WTC11 (cell line): ENCODE measurements around the gene SAMD10. TPM values are rescaled to one million over a fixed set of nuclear protein-coding genes. Genes with fewer than 3 reads are reported as not detected.

ENCODE experiments used
- ATAC-seq: fragments of 200-7000 bp; cut with Tn5 transposase; 2 replicates; pipeline ENCODE4 v1.10.0; 2021; ENCODE audit warnings: mild to moderate bottlenecking, moderate library complexity
- CTCF ChIA-PET: fragments of 300-600 bp; sonication (Branson Sonifier 250); formaldehyde crosslinking; loops from one replicate; lab custom pipeline; 2021; ENCODE audit warnings: antibody characterized with exemption; lab: Charles Lee
- POLR2A ChIA-PET: fragments of 350-600 bp; sonication (Branson Sonifier 250); formaldehyde crosslinking; loops from one replicate; lab custom pipeline; 2021; ENCODE audit warnings: antibody characterized with exemption; lab: Charles Lee
- DNase-seq: peaks from one replicate; pipeline ENCODE4 v3.0.0; 2021; ENCODE audit warnings: low spot score
- H3K27ac Mint-ChIP-seq: 2 replicates; pipeline ENCODE4 v1.8.0; 2021; ENCODE audit warnings: mixed read lengths
- H3K27me3 Mint-ChIP-seq: 2 replicates; pipeline ENCODE4 v1.8.0; 2021; ENCODE audit warnings: low read depth, mild to moderate bottlenecking, moderate library complexity, mixed read lengths
- H3K36me3 Mint-ChIP-seq: 2 replicates; pipeline ENCODE4 v1.8.0; 2021; ENCODE audit warnings: mixed read lengths
- H3K4me1 Mint-ChIP-seq: 2 replicates; pipeline ENCODE4 v1.8.0; 2022; ENCODE audit warnings: mixed read lengths
- H3K4me3 Mint-ChIP-seq: 2 replicates; pipeline ENCODE4 v1.8.0; 2021; ENCODE audit warnings: mild to moderate bottlenecking, moderate library complexity, mixed read lengths
- H3K9me3 Mint-ChIP-seq: 2 replicates; pipeline ENCODE4 v1.8.0; 2021; ENCODE audit warnings: mixed read lengths
- CREM ChIP-seq: sonication (generic); formaldehyde crosslinking; IDR thresholded peaks from 2 replicates; pipeline ENCODE4 v1.8.1; 2022; ENCODE audit warnings: mild to moderate bottlenecking, missing genetic modification reagents, moderate library complexity
- E2F1 ChIP-seq: sonication (generic); formaldehyde crosslinking; IDR thresholded peaks from 2 replicates; pipeline ENCODE4 v1.8.0; 2022; ENCODE audit warnings: mild to moderate bottlenecking, missing genetic modification reagents
- EMX1 ChIP-seq: fragments of 250-450 bp; sonication (Bioruptor Pico); IDR thresholded peaks from 2 replicates; pipeline ENCODE4 v1.8.0; 2021; ENCODE audit warnings: mild to moderate bottlenecking
- GABPB1 ChIP-seq: sonication (generic); formaldehyde crosslinking; IDR thresholded peaks from 2 replicates; pipeline ENCODE4 v1.8.1; 2023; ENCODE audit warnings: mild to moderate bottlenecking, missing genetic modification reagents
- GTF2I ChIP-seq: fragments of 250-450 bp; sonication (Bioruptor Pico); conservative IDR thresholded peaks from 2 replicates; pipeline ENCODE4 v1.4.0; 2021; ENCODE audit warnings: mild to moderate bottlenecking
- IRF2 ChIP-seq: sonication (generic); formaldehyde crosslinking; IDR thresholded peaks from 2 replicates; pipeline ENCODE4 v1.8.0; 2022; ENCODE audit warnings: low read depth, missing genetic modification reagents, borderline replicate concordance
- OVOL2 ChIP-seq: fragments of 250-450 bp; sonication (Bioruptor Pico); IDR thresholded peaks from 2 replicates; pipeline ENCODE4 v1.9.0; 2021; ENCODE audit warnings: mild to moderate bottlenecking, borderline replicate concordance
- RELA ChIP-seq: sonication (generic); formaldehyde crosslinking; IDR thresholded peaks from 2 replicates; pipeline ENCODE4 v1.8.1; 2022; ENCODE audit warnings: missing genetic modification reagents, mild to moderate bottlenecking, borderline replicate concordance
- SP1 ChIP-seq: sonication (generic); formaldehyde crosslinking; conservative IDR thresholded peaks from 2 replicates; pipeline ENCODE4 v1.8.1; 2022; ENCODE audit warnings: missing genetic modification reagents
- ZNF232 ChIP-seq: sonication (generic); formaldehyde crosslinking; IDR thresholded peaks from 2 replicates; pipeline ENCODE4 v1.8.0; 2022; ENCODE audit warnings: mild to moderate bottlenecking, missing genetic modification reagents
- ZNF317 ChIP-seq: sonication (generic); formaldehyde crosslinking; IDR thresholded peaks from 2 replicates; pipeline ENCODE4 v1.8.1; 2023; ENCODE audit warnings: low read depth, mild to moderate bottlenecking, moderate library complexity, missing genetic modification reagents, borderline replicate concordance
- ZNF425 ChIP-seq: fragments of 250-450 bp; sonication (Bioruptor Pico); conservative IDR thresholded peaks from 2 replicates; pipeline ENCODE4 v1.9.0; 2021; ENCODE audit warnings: mild to moderate bottlenecking
- ZNF532 ChIP-seq: fragments of 250-450 bp; sonication (Bioruptor Pico); IDR thresholded peaks from 2 replicates; pipeline ENCODE4 v1.9.0; 2021; ENCODE audit warnings: mild to moderate bottlenecking, borderline replicate concordance
- total RNA-seq: library from RNA; stranded (reverse); gene quantifications from 3 replicates; pipeline ENCODE4 v1.2.3, GENCODE V29; 2021
- TF ChIP-seq, protein P1 (sequence below): fragments of 250-450 bp; sonication (Bioruptor Pico); IDR thresholded peaks from 2 replicates; pipeline ENCODE4 v1.8.0; 2021; ENCODE audit warnings: mild to moderate bottlenecking
- TF ChIP-seq, protein P2 (sequence below): fragments of 250-450 bp; sonication (Bioruptor Pico); IDR thresholded peaks from 2 replicates; pipeline ENCODE4 v1.9.0; 2021; ENCODE audit warnings: moderate library complexity, mild to moderate bottlenecking, inconsistent platforms, borderline replicate concordance
- TF ChIP-seq, protein P3 (sequence below): sonication (generic); formaldehyde crosslinking; IDR thresholded peaks from 2 replicates; pipeline ENCODE4 v1.8.1; 2023; ENCODE audit warnings: mild to moderate bottlenecking, missing genetic modification reagents, borderline replicate concordance
- TF ChIP-seq, protein P4 (sequence below): sonication (generic); formaldehyde crosslinking; IDR thresholded peaks from 2 replicates; pipeline ENCODE4 v1.8.0; 2022; ENCODE audit warnings: mild to moderate bottlenecking, missing genetic modification reagents

The SAMD10 gene
- total RNA-seq, 1 experiment from 2014 or later: 6.2 TPM

- Mint-ChIP-seq H3K4me3 (peak overlapping the region; percentile 76), H3K36me3 (peaks cover 3% of the 10 kb centered on the region), H3K4me1 (peaks cover 31% of the 10 kb centered on the region), H3K27me3 (peaks cover 12% of the 10 kb centered on the region), H3K27ac (no peak overlapping the region), H3K9me3 (no peaks in the 10 kb centered on the region)
- CTCF ChIA-PET: no interaction called here
- DNase-seq: no peak
- POLR2A ChIA-PET: no interaction called here
- no peak for ATAC-seq
- TF ChIP-seq, protein P1, sequence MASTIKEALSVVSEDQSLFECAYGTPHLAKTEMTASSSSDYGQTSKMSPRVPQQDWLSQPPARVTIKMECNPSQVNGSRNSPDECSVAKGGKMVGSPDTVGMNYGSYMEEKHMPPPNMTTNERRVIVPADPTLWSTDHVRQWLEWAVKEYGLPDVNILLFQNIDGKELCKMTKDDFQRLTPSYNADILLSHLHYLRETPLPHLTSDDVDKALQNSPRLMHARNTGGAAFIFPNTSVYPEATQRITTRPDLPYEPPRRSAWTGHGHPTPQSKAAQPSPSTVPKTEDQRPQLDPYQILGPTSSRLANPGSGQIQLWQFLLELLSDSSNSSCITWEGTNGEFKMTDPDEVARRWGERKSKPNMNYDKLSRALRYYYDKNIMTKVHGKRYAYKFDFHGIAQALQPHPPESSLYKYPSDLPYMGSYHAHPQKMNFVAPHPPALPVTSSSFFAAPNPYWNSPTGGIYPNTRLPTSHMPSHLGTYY (CRISPR knock-in tag): no peak
- peak; percentile 61; the same call in 1 of the 2 replicates for TF ChIP-seq GABPB1 (CRISPR knock-in tag)
These were observed 1.6 kb downstream of the SAMD10 start for GRCh38 chr20:63977739-63978276.

- CTCF ChIA-PET: no interaction called here
- DNase-seq (no peak), ATAC-seq (no peak)
- Mint-ChIP-seq H3K27ac (no peak overlapping the region), H3K27me3 (peaks cover 19% of the 10 kb centered on the region), H3K36me3 (no peaks in the 10 kb centered on the region), H3K4me3 (peak overlapping the region; percentile 37), H3K4me1 (peaks cover 32% of the 10 kb centered on the region), H3K9me3 (no peaks in the 10 kb centered on the region)
- POLR2A ChIA-PET: no interaction called here
- TF ChIP-seq CREM (CRISPR knock-in tag): no peak
- no peak for TF ChIP-seq ZNF317 (CRISPR knock-in tag)
- TF ChIP-seq, protein P2, sequence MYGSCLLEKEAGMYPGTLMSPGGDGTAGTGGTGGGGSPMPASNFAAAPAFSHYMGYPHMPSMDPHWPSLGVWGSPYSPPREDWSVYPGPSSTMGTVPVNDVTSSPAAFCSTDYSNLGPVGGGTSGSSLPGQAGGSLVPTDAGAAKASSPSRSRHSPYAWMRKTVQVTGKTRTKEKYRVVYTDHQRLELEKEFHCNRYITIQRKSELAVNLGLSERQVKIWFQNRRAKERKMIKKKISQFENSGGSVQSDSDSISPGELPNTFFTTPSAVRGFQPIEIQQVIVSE (CRISPR knock-in tag): no peak
- TF ChIP-seq RELA (CRISPR knock-in tag): no peak
- TF ChIP-seq IRF2: no peak
- no peak for TF ChIP-seq ZNF425 (CRISPR knock-in tag)
- TF ChIP-seq EMX1 (CRISPR knock-in tag): no peak
- TF ChIP-seq, protein P3, sequence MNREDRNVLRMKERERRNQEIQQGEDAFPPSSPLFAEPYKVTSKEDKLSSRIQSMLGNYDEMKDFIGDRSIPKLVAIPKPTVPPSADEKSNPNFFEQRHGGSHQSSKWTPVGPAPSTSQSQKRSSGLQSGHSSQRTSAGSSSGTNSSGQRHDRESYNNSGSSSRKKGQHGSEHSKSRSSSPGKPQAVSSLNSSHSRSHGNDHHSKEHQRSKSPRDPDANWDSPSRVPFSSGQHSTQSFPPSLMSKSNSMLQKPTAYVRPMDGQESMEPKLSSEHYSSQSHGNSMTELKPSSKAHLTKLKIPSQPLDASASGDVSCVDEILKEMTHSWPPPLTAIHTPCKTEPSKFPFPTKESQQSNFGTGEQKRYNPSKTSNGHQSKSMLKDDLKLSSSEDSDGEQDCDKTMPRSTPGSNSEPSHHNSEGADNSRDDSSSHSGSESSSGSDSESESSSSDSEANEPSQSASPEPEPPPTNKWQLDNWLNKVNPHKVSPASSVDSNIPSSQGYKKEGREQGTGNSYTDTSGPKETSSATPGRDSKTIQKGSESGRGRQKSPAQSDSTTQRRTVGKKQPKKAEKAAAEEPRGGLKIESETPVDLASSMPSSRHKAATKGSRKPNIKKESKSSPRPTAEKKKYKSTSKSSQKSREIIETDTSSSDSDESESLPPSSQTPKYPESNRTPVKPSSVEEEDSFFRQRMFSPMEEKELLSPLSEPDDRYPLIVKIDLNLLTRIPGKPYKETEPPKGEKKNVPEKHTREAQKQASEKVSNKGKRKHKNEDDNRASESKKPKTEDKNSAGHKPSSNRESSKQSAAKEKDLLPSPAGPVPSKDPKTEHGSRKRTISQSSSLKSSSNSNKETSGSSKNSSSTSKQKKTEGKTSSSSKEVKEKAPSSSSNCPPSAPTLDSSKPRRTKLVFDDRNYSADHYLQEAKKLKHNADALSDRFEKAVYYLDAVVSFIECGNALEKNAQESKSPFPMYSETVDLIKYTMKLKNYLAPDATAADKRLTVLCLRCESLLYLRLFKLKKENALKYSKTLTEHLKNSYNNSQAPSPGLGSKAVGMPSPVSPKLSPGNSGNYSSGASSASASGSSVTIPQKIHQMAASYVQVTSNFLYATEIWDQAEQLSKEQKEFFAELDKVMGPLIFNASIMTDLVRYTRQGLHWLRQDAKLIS (CRISPR knock-in tag): no peak
- TF ChIP-seq OVOL2 (CRISPR knock-in tag): no peak
- TF ChIP-seq GTF2I (CRISPR knock-in tag): no peak
- TF ChIP-seq ZNF532 (CRISPR knock-in tag): no peak
- TF ChIP-seq SP1 (CRISPR knock-in tag): no peak
- TF ChIP-seq, protein P4, sequence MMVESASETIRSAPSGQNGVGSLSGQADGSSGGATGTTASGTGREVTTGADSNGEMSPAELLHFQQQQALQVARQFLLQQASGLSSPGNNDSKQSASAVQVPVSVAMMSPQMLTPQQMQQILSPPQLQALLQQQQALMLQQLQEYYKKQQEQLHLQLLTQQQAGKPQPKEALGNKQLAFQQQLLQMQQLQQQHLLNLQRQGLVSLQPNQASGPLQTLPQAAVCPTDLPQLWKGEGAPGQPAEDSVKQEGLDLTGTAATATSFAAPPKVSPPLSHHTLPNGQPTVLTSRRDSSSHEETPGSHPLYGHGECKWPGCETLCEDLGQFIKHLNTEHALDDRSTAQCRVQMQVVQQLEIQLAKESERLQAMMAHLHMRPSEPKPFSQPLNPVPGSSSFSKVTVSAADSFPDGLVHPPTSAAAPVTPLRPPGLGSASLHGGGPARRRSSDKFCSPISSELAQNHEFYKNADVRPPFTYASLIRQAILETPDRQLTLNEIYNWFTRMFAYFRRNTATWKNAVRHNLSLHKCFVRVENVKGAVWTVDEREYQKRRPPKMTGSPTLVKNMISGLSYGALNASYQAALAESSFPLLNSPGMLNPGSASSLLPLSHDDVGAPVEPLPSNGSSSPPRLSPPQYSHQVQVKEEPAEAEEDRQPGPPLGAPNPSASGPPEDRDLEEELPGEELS (CRISPR knock-in tag): no peak
- no peak for TF ChIP-seq E2F1 (CRISPR knock-in tag)
- TF ChIP-seq ZNF232 (CRISPR knock-in tag): no peak
These were observed 2.3 kb downstream of the SAMD10 start for GRCh38 chr20:63976980-63977738.
